Measurements from ENCODE around the gene DUSP9.

DUSP9 gene

GRCh38 chrX:153649915-153650782 is 3.1 kb downstream of the DUSP9 start:
- peaks cover 8 to 34% of the 10 kb centered on the region in 2 donors for H3K27me3 ChIP-seq (ENCODE audit: control insufficient read depth in 1 of 2, insufficient read depth in 2 of 2, low read length in 2 of 2)
- H3K4me3 ChIP-seq (ENCODE audit: low read depth in 1 of 2, low read length in 2 of 2) = no peak overlapping the region
- no peak overlapping the region for H3K27ac ChIP-seq (ENCODE audit: low read depth, low read length)
- no peaks in the 10 kb centered on the region for H3K9me3 ChIP-seq (ENCODE audit: control insufficient read depth in 1 of 2, low read length in 2 of 2)
- H3K9ac ChIP-seq (ENCODE audit: low read depth in 1 of 2, low read length in 2 of 2) = no peak overlapping the region
- no peaks in the 10 kb centered on the region for H3K36me3 ChIP-seq (ENCODE audit: control insufficient read depth in 1 of 2, insufficient read depth in 2 of 2, low read length in 2 of 2)
- H3K4me1 ChIP-seq (ENCODE audit: control insufficient read depth in 1 of 2, insufficient read depth in 2 of 2, low read length in 2 of 2) = no peaks in the 10 kb centered on the region

GRCh38 chrX:153650959-153651358 is 4.0 kb downstream of the DUSP9 start:
- H3K27ac ChIP-seq (ENCODE audit: low read depth, low read length) = no peak overlapping the region
- no peak overlapping the region for H3K4me3 ChIP-seq (ENCODE audit: low read depth in 1 of 2, low read length in 2 of 2)
- peaks cover 7 to 25% of the 10 kb centered on the region in 2 donors for H3K27me3 ChIP-seq (ENCODE audit: control insufficient read depth in 1 of 2, insufficient read depth in 2 of 2, low read length in 2 of 2)
- no peaks in the 10 kb centered on the region for H3K36me3 ChIP-seq (ENCODE audit: control insufficient read depth in 1 of 2, insufficient read depth in 2 of 2, low read length in 2 of 2)
- no peaks in the 10 kb centered on the region for H3K9me3 ChIP-seq (ENCODE audit: control insufficient read depth in 1 of 2, low read length in 2 of 2)
- no peaks in the 10 kb centered on the region for H3K4me1 ChIP-seq (ENCODE audit: control insufficient read depth in 1 of 2, insufficient read depth in 2 of 2, low read length in 2 of 2)
- no peak overlapping the region for H3K9ac ChIP-seq (ENCODE audit: low read depth in 1 of 2, low read length in 2 of 2)

DNA sequence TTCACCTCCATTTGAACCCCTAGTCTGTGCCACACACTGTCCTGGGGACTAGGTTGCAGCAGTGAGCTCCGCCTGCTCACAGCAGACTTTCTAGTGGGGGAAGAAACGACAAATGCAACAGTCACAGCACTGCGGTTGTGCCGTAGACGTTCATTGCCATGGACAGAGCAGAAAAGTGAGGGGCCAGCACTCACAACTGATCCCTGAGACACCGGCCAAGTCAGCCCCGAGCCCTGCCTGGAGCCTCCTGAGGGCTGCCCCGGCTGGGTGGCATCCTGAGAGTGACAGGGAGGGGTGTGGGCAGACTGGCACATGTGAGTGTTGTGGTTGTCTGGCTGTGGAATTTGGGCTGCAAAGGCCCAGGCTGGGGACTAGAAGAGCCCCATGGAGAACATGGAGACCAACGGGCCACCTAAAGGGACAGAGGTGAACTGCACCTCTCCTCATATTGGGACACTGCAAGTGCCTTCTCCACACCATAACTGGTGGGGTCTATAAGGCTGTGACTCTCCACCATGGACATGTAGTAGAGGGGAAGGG is 4.6 kb downstream of the DUSP9 start:
- peaks cover under 1 to 19% of the 10 kb centered on the region in 2 donors for H3K27me3 ChIP-seq (ENCODE audit: control insufficient read depth in 1 of 2, insufficient read depth in 2 of 2, low read length in 2 of 2)

DNA sequence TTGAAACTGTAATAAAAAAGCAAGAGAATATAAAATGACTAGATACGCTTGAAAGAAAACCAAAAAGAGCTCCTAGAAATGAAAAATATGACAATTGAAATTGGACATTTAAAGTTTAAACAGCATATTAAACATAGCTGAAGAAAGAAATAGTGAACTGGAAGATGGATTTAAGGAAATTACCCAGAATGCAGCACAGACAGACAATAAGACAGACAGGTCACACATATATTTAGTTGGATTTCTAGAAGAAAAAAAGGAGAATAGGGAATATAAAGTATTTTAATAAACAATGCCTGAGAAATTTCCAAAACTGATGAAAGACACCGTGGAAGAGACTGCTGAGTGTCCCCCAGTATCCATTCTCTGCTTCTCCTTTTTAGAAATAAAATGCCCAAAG is 6.6 kb downstream of the DUSP9 start:
- no peaks in the 10 kb centered on the region for H3K9me3 ChIP-seq (ENCODE audit: control insufficient read depth in 1 of 2, low read length in 2 of 2)
- H3K9ac ChIP-seq (ENCODE audit: low read depth in 1 of 2, low read length in 2 of 2) = no peak overlapping the region
- H3K27me3 ChIP-seq (ENCODE audit: control insufficient read depth in 1 of 2, insufficient read depth in 2 of 2, low read length in 2 of 2) = peaks cover 0 to 6% of the 10 kb centered on the region in 2 donors
- H3K4me3 ChIP-seq (ENCODE audit: low read depth in 1 of 2, low read length in 2 of 2) = no peak overlapping the region
- H3K4me1 ChIP-seq (ENCODE audit: control insufficient read depth in 1 of 2, insufficient read depth in 2 of 2, low read length in 2 of 2) = no peaks in the 10 kb centered on the region
- H3K36me3 ChIP-seq (ENCODE audit: control insufficient read depth in 1 of 2, insufficient read depth in 2 of 2, low read length in 2 of 2) = no peaks in the 10 kb centered on the region
- no peak overlapping the region for H3K27ac ChIP-seq (ENCODE audit: low read depth, low read length)

More for the DNA sequence above, 4.6 kb downstream of the DUSP9 start:
- no peak overlapping the region for H3K9ac ChIP-seq (ENCODE audit: low read depth in 1 of 2, low read length in 2 of 2)
- no peak overlapping the region for H3K4me3 ChIP-seq (ENCODE audit: low read depth in 1 of 2, low read length in 2 of 2)
- H3K36me3 ChIP-seq (ENCODE audit: control insufficient read depth in 1 of 2, insufficient read depth in 2 of 2, low read length in 2 of 2) = no peaks in the 10 kb centered on the region
- H3K9me3 ChIP-seq (ENCODE audit: control insufficient read depth in 1 of 2, low read length in 2 of 2) = no peaks in the 10 kb centered on the region
- no peaks in the 10 kb centered on the region for H3K4me1 ChIP-seq (ENCODE audit: control insufficient read depth in 1 of 2, insufficient read depth in 2 of 2, low read length in 2 of 2)
- no peak overlapping the region for H3K27ac ChIP-seq (ENCODE audit: low read depth, low read length)

- H3K9me3 ChIP-seq (ENCODE audit: control insufficient read depth in 1 of 2, low read length in 2 of 2) = no peaks in the 10 kb centered on the region
- H3K27ac ChIP-seq (ENCODE audit: low read depth, low read length) = no peak overlapping the region
- H3K9ac ChIP-seq (ENCODE audit: low read depth in 1 of 2, low read length in 2 of 2) = no peak overlapping the region
- no peaks in the 10 kb centered on the region for H3K4me1 ChIP-seq (ENCODE audit: control insufficient read depth in 1 of 2, insufficient read depth in 2 of 2, low read length in 2 of 2)
- peaks cover 0 to 4% of the 10 kb centered on the region in 2 donors for H3K27me3 ChIP-seq (ENCODE audit: control insufficient read depth in 1 of 2, insufficient read depth in 2 of 2, low read length in 2 of 2)
- H3K36me3 ChIP-seq (ENCODE audit: control insufficient read depth in 1 of 2, insufficient read depth in 2 of 2, low read length in 2 of 2) = no peaks in the 10 kb centered on the region
- no peak overlapping the region for H3K4me3 ChIP-seq (ENCODE audit: low read depth in 1 of 2, low read length in 2 of 2)
Observed at GRCh38 chrX:153657161-153657560, 10.2 kb downstream of the DUSP9 start.

GRCh38 chrX:153659268-153659667 is 12.3 kb downstream of the DUSP9 start:
- no peak overlapping the region for H3K27ac ChIP-seq (ENCODE audit: low read depth, low read length)
- H3K4me3 ChIP-seq (ENCODE audit: low read depth in 1 of 2, low read length in 2 of 2) = no peak overlapping the region
- H3K9ac ChIP-seq (ENCODE audit: low read depth in 1 of 2, low read length in 2 of 2) = no peak overlapping the region
- H3K27me3 ChIP-seq (ENCODE audit: control insufficient read depth in 1 of 2, insufficient read depth in 2 of 2, low read length in 2 of 2) = peaks cover 0 to 4% of the 10 kb centered on the region in 2 donors
- H3K9me3 ChIP-seq (ENCODE audit: control insufficient read depth in 1 of 2, low read length in 2 of 2) = no peaks in the 10 kb centered on the region
- H3K36me3 ChIP-seq (ENCODE audit: control insufficient read depth in 1 of 2, insufficient read depth in 2 of 2, low read length in 2 of 2) = no peaks in the 10 kb centered on the region
- no peaks in the 10 kb centered on the region for H3K4me1 ChIP-seq (ENCODE audit: control insufficient read depth in 1 of 2, insufficient read depth in 2 of 2, low read length in 2 of 2)

DNA sequence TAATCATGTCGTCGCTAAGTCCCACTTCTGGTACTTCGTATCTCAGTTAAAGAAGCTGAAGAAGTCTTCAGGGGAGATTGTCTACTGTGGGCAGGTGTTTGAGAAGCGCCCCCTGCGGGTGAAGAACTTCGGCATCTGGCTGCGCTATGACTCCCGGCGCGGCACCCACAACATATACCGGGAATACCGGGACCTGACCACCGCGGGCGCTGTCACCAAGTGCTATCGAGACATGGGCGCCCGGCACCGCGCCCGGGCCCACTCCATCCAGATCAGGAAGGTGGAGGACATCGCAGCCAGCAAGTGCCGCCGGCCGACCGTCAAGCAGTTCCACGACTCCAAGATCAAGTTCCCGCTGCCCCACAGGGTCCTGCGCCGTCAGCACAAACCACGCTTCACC is 15.3 kb downstream of the DUSP9 start:
- no peak overlapping the region for H3K27ac ChIP-seq (ENCODE audit: low read depth, low read length)
- H3K9ac ChIP-seq (ENCODE audit: low read depth in 1 of 2, low read length in 2 of 2) = no peak overlapping the region
- no peak overlapping the region for H3K4me3 ChIP-seq (ENCODE audit: low read depth in 1 of 2, low read length in 2 of 2)
- no peaks in the 10 kb centered on the region for H3K4me1 ChIP-seq (ENCODE audit: control insufficient read depth in 1 of 2, insufficient read depth in 2 of 2, low read length in 2 of 2)
- H3K36me3 ChIP-seq (ENCODE audit: control insufficient read depth in 1 of 2, insufficient read depth in 2 of 2, low read length in 2 of 2) = no peaks in the 10 kb centered on the region
- H3K9me3 ChIP-seq (ENCODE audit: control insufficient read depth in 1 of 2, low read length in 2 of 2) = no peaks in the 10 kb centered on the region
- H3K27me3 ChIP-seq (ENCODE audit: control insufficient read depth in 1 of 2, insufficient read depth in 2 of 2, low read length in 2 of 2) = peaks cover 0 to 4% of the 10 kb centered on the region in 2 donors

- Histone ChIP-seq H3K9me3 (ENCODE audit: control insufficient read depth in 1 of 2, low read length in 2 of 2) (no peaks in the 10 kb centered on the region), H3K4me3 (ENCODE audit: low read depth in 1 of 2, low read length in 2 of 2) (no peak overlapping the region), H3K9ac (ENCODE audit: low read depth in 1 of 2, low read length in 2 of 2) (no peak overlapping the region), H3K27me3 (ENCODE audit: control insufficient read depth in 1 of 2, insufficient read depth in 2 of 2, low read length in 2 of 2) (peaks cover 3 to 4% of the 10 kb centered on the region in 2 donors), H3K27ac (ENCODE audit: low read depth, low read length) (no peak overlapping the region), H3K36me3 (ENCODE audit: control insufficient read depth in 1 of 2, insufficient read depth in 2 of 2, low read length in 2 of 2) (no peaks in the 10 kb centered on the region), H3K4me1 (ENCODE audit: control insufficient read depth in 1 of 2, insufficient read depth in 2 of 2, low read length in 2 of 2) (no peaks in the 10 kb centered on the region)
Observed at GRCh38 chrX:153665726-153666306, 18.8 kb downstream of the DUSP9 start.

- Histone ChIP-seq H3K4me1 (ENCODE audit: control insufficient read depth in 1 of 2, insufficient read depth in 2 of 2, low read length in 2 of 2) (no peaks in the 10 kb centered on the region), H3K4me3 (ENCODE audit: low read depth in 1 of 2, low read length in 2 of 2) (no peak overlapping the region), H3K9ac (ENCODE audit: low read depth in 1 of 2, low read length in 2 of 2) (no peak overlapping the region), H3K27ac (ENCODE audit: low read depth, low read length) (no peak overlapping the region), H3K9me3 (ENCODE audit: control insufficient read depth in 1 of 2, low read length in 2 of 2) (no peaks in the 10 kb centered on the region), H3K36me3 (ENCODE audit: control insufficient read depth in 1 of 2, insufficient read depth in 2 of 2, low read length in 2 of 2) (no peaks in the 10 kb centered on the region), H3K27me3 (ENCODE audit: control insufficient read depth in 1 of 2, insufficient read depth in 2 of 2, low read length in 2 of 2) (peaks cover 1 to 6% of the 10 kb centered on the region in 2 donors)
Observed at GRCh38 chrX:153667281-153667955, 20.4 kb downstream of the DUSP9 start.

GRCh38 chrX:153667956-153668396 is 21.0 kb downstream of the DUSP9 start:
- peaks cover 6 to 7% of the 10 kb centered on the region in 2 donors for H3K27me3 ChIP-seq (ENCODE audit: control insufficient read depth in 1 of 2, insufficient read depth in 2 of 2, low read length in 2 of 2)
- H3K9me3 ChIP-seq (ENCODE audit: control insufficient read depth in 1 of 2, low read length in 2 of 2) = no peaks in the 10 kb centered on the region
- H3K4me3 ChIP-seq (ENCODE audit: low read depth in 1 of 2, low read length in 2 of 2) = no peak overlapping the region
- no peaks in the 10 kb centered on the region for H3K4me1 ChIP-seq (ENCODE audit: control insufficient read depth in 1 of 2, insufficient read depth in 2 of 2, low read length in 2 of 2)
- no peak overlapping the region for H3K9ac ChIP-seq (ENCODE audit: low read depth in 1 of 2, low read length in 2 of 2)
- H3K36me3 ChIP-seq (ENCODE audit: control insufficient read depth in 1 of 2, insufficient read depth in 2 of 2, low read length in 2 of 2) = no peaks in the 10 kb centered on the region
- H3K27ac ChIP-seq (ENCODE audit: low read depth, low read length) = no peak overlapping the region
